ENCODE measurements around the gene PRAMEF13.
"Not testable (repeated sequence)": the region's sequence is repeated elsewhere in the genome, so short reads cannot be mapped to it uniquely, and the experiment has no call there.

The PRAMEF13 gene

GRCh38 chr1:13201309-13201708 is at the start of gene PRAMEF13:
Gene PRAMEF13 (minus strand): TSS chr1:13201409. CDS start chr1:13199589, 1,820 bp downstream.
- not testable (repeated sequence) for DNase-seq (ENCODE audit: low spot score)

- not testable (repeated sequence) for DNase-seq (ENCODE audit: low spot score)
Observed at GRCh38 chr1:13247122-13247521, 45.9 kb upstream of the PRAMEF13 start.

- not testable (repeated sequence) for DNase-seq (ENCODE audit: low spot score)
Observed at GRCh38 chr1:13246554-13246871, 45.3 kb upstream of the PRAMEF13 start.

GRCh38 chr1:13245841-13246553 is 44.8 kb upstream of the PRAMEF13 start:
- not testable (repeated sequence) for DNase-seq (ENCODE audit: low spot score)

GRCh38 chr1:13243536-13244263 is 42.5 kb upstream of the PRAMEF13 start:
- not testable (repeated sequence) for DNase-seq (ENCODE audit: low spot score)

GRCh38 chr1:13239633-13240032 is 38.4 kb upstream of the PRAMEF13 start:
- not testable (repeated sequence) for DNase-seq (ENCODE audit: low spot score)

- not testable (repeated sequence) for DNase-seq (ENCODE audit: low spot score)
Observed at GRCh38 chr1:13237572-13237971, 36.4 kb upstream of the PRAMEF13 start.

GRCh38 chr1:13234057-13234456 is 32.8 kb upstream of the PRAMEF13 start:
- DNase-seq (ENCODE audit: low spot score) = not testable (repeated sequence)

GRCh38 chr1:13232056-13232455 is 30.8 kb upstream of the PRAMEF13 start:
- not testable (repeated sequence) for DNase-seq (ENCODE audit: low spot score)

GRCh38 chr1:13231061-13231750 is 30.0 kb upstream of the PRAMEF13 start:
- not testable (repeated sequence) for DNase-seq (ENCODE audit: low spot score)

- not testable (repeated sequence) for DNase-seq (ENCODE audit: low spot score)
Observed at GRCh38 chr1:13230601-13231000, 29.4 kb upstream of the PRAMEF13 start.

- DNase-seq (ENCODE audit: low spot score) = not testable (repeated sequence)
Observed at GRCh38 chr1:13230096-13230495, 28.9 kb upstream of the PRAMEF13 start.

GRCh38 chr1:13228343-13228781 is 27.2 kb upstream of the PRAMEF13 start:
- DNase-seq (ENCODE audit: low spot score) = no peak

GRCh38 chr1:13227271-13228055 is 26.3 kb upstream of the PRAMEF13 start:
- not testable (repeated sequence) for DNase-seq (ENCODE audit: low spot score)

GRCh38 chr1:13225675-13226204 is 24.5 kb upstream of the PRAMEF13 start, which contains the start of gene PRAMEF18:
Gene PRAMEF18 (minus strand): TSS chr1:13226154. CDS start chr1:13226106, 48 bp downstream.
- not testable (repeated sequence) for DNase-seq (ENCODE audit: low spot score)

- no peak for DNase-seq (ENCODE audit: low spot score)
Observed at GRCh38 chr1:13224480-13225060, 23.4 kb upstream of the PRAMEF13 start.

- DNase-seq (ENCODE audit: low spot score) = not testable (repeated sequence)
Observed at GRCh38 chr1:13222788-13223187, 21.6 kb upstream of the PRAMEF13 start.

GRCh38 chr1:13219203-13219602 is 18.0 kb upstream of the PRAMEF13 start:
- not testable (repeated sequence) for DNase-seq (ENCODE audit: low spot score)

GRCh38 chr1:13216619-13217018 is 15.4 kb upstream of the PRAMEF13 start:
- not testable (repeated sequence) for DNase-seq (ENCODE audit: low spot score)

GRCh38 chr1:13208712-13209111 is 7.5 kb upstream of the PRAMEF13 start:
- DNase-seq (ENCODE audit: low spot score) = not testable (repeated sequence)

- not testable (repeated sequence) for DNase-seq (ENCODE audit: low spot score)
Observed at GRCh38 chr1:13171548-13171947, 29.7 kb downstream of the PRAMEF13 start, which contains the start of gene PRAMEF9. Gene PRAMEF9 (plus strand): TSS chr1:13171848. CDS start chr1:13175281, 3,433 bp downstream.
